Lower leg skin (tissue), 4 donors: ENCODE measurements around the gene FAM180A. TPM values are rescaled to one million over a fixed set of nuclear protein-coding genes. Genes with fewer than 3 reads are reported as not detected.

ENCODE experiments used
- DNase-seq, 2 donors: peaks; one replicate each; pipeline ENCODE4 v3.0.0-alpha.2; 2019; ENCODE audit warnings: low spot score in 2 of 2
- H3K4me3 ChIP-seq: fragments of 200-600 bp; sonication (generic); 2 replicates; pipeline ENCODE4 v1.5.1; 2017; ENCODE audit warnings: mild to moderate bottlenecking, low read depth; ENCODE audit not compliant: poor library complexity, severe bottlenecking
- POLR2A ChIP-seq, 2 donors: fragments of 450-650 bp; IDR thresholded peaks; one replicate each; pipeline ENCODE4 v1.6.1; 2016 to 2017; ENCODE audit warnings: antibody characterized with exemption in 2 of 2, mild to moderate bottlenecking in 1 of 2, moderate library complexity in 1 of 2
- WGBS, 2 donors: methylation state at CpG; one replicate each; pipeline ENCODE4 v1.1.5; 2018; 5-methylcytosine and 5-hydroxymethylcytosine counted together
- intact Hi-C: fragments of 100-400 bp; cut with DNase I; formaldehyde crosslinking; loops from one replicate; pipeline ENCODE4 v1.15.0; 2023; ENCODE audit warnings: low total_unique reads
- total RNA-seq, 4 donors: library from RNA; depleted of rRNA; stranded (reverse); fragments of >200 nt; gene quantifications; one replicate each; pipeline ENCODE4 v1.1.0, GENCODE V29; 2016
- TF ChIP-seq, protein P1 (sequence below), 3 donors: fragments of 450-650 bp; IDR thresholded peaks; one replicate each; pipeline ENCODE4 v1.5.1; 2016; ENCODE audit warnings: antibody characterized with exemption in 3 of 3, mild to moderate bottlenecking in 3 of 3, moderate library complexity in 2 of 3

The FAM180A gene
- total RNA-seq, 4 donors from 2014 or later, result 0.34 to 10.3 (median 5.6) TPM

DNA sequence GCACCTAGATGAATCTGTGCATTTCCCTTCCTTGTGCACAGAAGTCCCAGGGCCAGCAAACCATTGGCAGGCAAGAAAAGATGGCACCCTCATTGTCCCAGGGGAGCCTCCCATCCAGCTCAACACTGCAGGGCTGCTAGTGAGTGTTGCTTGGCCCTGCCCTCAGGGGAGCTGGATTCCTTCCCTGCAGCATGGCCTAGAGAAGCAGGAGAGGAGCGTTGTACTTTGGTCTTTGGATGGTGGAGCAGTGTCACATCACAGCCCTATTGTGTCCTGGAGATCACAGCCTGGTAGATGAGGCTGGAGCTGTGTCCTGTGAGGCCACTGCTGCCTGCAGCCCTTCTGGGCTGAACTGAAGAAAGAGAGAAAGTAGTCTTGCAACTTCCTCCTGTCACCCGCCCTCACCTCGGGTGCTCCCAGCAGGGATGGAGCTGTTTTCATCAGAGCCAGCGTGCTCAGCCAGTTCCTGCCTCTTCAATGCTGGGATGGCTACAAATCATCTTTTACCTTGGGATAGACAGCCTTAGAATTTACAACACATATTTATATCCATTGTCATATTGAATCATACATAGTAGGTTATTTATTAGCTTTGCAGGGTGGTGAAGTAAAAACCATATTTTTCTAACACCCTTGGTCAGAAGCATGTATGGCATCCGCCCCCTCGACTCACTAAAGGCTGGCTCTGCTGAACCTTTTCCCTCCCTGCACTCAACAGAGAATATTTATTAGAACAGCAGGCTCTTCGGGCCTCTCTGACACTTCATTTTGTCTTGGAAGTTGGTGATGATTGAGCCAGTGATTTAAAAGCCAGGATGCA is 43.1 kb upstream of the FAM180A start:
- intact Hi-C loops, result no loop called here
- TF ChIP-seq, protein P1, sequence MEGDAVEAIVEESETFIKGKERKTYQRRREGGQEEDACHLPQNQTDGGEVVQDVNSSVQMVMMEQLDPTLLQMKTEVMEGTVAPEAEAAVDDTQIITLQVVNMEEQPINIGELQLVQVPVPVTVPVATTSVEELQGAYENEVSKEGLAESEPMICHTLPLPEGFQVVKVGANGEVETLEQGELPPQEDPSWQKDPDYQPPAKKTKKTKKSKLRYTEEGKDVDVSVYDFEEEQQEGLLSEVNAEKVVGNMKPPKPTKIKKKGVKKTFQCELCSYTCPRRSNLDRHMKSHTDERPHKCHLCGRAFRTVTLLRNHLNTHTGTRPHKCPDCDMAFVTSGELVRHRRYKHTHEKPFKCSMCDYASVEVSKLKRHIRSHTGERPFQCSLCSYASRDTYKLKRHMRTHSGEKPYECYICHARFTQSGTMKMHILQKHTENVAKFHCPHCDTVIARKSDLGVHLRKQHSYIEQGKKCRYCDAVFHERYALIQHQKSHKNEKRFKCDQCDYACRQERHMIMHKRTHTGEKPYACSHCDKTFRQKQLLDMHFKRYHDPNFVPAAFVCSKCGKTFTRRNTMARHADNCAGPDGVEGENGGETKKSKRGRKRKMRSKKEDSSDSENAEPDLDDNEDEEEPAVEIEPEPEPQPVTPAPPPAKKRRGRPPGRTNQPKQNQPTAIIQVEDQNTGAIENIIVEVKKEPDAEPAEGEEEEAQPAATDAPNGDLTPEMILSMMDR (IDR thresholded peaks at IDR 0.05), result no peak
- no peak for TF ChIP-seq POLR2A (IDR thresholded peaks at IDR 0.05)
- no peak overlapping the region for H3K4me3 ChIP-seq
- DNase-seq, result no peak
- WGBS, 2 donors, result 43 to 55% methylated on average over 7 of the region's 7 CpGs

DNA sequence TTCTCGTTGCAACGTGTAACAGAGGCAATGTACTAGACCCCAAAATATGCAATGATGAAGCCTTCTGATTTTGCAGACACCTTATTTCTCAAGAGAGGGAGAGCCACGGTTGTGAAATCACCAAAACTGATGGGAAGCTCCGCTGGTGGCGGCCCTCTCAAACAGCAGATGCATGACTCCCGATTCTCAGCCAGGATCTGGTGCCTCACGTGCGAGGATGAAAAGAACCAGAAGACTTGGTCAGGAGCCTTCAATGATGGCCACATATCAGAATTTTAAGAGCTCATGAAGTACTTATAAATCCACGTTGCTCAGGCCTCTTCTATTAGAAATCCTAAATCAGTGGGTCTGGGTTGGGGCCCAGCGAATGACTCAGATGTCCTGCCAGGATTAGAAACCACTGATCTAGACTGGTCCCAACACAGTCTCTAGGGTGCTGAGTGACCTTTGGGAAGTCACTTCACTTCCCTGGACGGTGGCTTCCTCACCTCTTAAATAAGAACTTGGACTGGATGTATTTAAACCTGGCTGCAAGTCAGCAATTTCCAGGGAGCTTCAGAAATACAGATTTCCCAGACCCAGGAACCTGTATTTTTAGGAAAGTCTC is 41.9 kb upstream of the FAM180A start:
- peak; percentile 49 to 73 for DNase-seq
- WGBS, 2 donors, result 87 to 89% methylated on average over 11 of the region's 11 CpGs
- H3K4me3 ChIP-seq, result no peak overlapping the region
- no peak for TF ChIP-seq POLR2A (IDR thresholded peaks at IDR 0.05)
- TF ChIP-seq, protein P1 (IDR thresholded peaks at IDR 0.05), result no peak
- intact Hi-C loops, result no loop called here

DNA sequence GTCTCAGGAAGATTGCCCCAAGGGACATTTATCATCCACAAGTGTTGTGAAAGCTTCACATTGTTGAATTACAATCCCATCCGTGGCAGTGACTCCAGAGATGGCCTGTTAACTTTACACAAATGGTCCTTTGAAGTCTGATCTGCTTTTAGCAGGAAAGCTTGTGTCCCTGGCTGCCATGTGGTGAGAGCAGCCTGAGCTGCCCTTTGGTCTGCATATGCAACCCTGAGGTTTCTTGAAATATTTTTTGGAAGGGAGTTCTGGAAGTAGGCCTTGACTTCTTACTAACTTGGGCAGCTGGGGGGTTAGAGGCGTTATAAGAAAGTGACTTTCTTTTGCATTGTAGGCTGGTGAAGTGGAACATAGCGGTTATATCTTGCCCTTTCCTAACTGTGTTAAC is 41.3 kb upstream of the FAM180A start:
- TF ChIP-seq, protein P1 (IDR thresholded peaks at IDR 0.05), result no peak
- TF ChIP-seq POLR2A (IDR thresholded peaks at IDR 0.05), result no peak
- DNase-seq, result peak in 1 of 2 donors; percentile 12
- 66 to 70% methylated on average over 3 of the region's 3 CpGs for WGBS, 2 donors
- no peak overlapping the region for H3K4me3 ChIP-seq
- intact Hi-C loops, result no loop called here

DNA sequence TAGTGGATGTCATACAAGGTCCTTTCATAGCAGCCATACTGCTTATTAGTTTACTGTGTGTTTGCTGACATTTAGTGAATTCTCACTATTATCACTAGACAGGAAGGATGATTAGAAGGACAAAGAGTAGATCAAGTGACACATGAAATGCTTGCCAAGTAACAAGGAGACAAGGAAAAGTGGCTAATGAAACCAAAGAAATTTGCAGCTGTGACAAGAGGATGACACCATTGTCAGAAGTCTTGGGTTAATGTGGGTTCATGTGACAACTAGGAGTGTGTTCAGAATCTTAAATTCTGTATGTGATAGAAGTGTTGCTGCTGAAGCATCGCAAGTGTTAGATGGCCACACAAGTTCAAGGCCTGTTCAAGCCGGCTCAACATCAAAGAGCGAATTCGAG is 40.8 kb upstream of the FAM180A start:
- TF ChIP-seq POLR2A (IDR thresholded peaks at IDR 0.05), result no peak
- TF ChIP-seq, protein P1 (IDR thresholded peaks at IDR 0.05), result no peak
- H3K4me3 ChIP-seq, result no peak overlapping the region
- intact Hi-C loops, result no loop called here
- 74 to 81% methylated on average over 4 of the region's 4 CpGs for WGBS, 2 donors
- no peak for DNase-seq

DNA sequence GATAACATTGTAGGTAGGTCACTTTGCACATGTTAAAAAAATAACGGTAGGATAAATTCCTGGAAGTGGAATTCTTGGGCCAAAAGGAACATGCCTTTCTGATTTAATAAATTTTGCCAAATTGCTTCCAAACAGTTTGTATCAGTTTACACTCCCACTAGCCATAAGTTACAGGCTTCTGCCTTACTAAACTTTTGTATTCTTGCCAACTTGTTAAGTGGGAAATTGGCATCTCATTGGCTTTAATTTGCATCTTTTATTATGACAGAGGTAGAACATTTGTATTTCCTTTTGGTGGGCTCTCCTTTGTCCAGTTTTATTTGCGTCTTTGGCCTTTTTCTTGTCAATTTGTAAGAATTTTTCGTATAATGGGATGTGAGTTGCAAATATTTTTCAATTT is 38.3 kb upstream of the FAM180A start:
- intact Hi-C loops, result no loop called here
- TF ChIP-seq POLR2A (IDR thresholded peaks at IDR 0.05), result no peak
- TF ChIP-seq, protein P1 (IDR thresholded peaks at IDR 0.05), result no peak
- 58 to 68% methylated on average over 3 of the region's 3 CpGs for WGBS, 2 donors
- no peak overlapping the region for H3K4me3 ChIP-seq
- DNase-seq, result no peak
